HepG2 (cell line): ENCODE results near the gene TRPM1. TPM values are rescaled to one million over a fixed set of nuclear protein-coding genes. Genes with fewer than 3 reads are reported as not detected.

Experiments used
- ATAC-seq: fragments of 200-7000 bp; cut with Tn5 transposase; 3 replicates; pipeline ENCODE4 v1.9.1; 2020; ENCODE audit warnings: mild to moderate bottlenecking, moderate library complexity
- BruUV-seq: library from RNA; stranded (reverse); fragments of 400-500 nt; replicated peaks from 2 replicates; lab custom pipeline; 2021; lab: Mats Ljungman, UMichigan
- CTCF ChIA-PET: fragments of 300-600 bp; formaldehyde crosslinking; extraction: SDS; loops from one replicate; lab custom pipeline; 2021; ENCODE audit warnings: low total read pairs, inconsistent platforms, low intra/inter-chr PET ratio; lab: Yijun Ruan, JAX
- POLR2A ChIA-PET: fragments of 350-600 bp; sonication (Branson Sonifier 250); formaldehyde crosslinking; loops from one replicate; lab custom pipeline; 2020; ENCODE audit warnings: antibody characterized with exemption, inconsistent platforms; lab: Yijun Ruan, JAX
- DNase-seq: peaks from one replicate; pipeline ENCODE4 v3.0.0-alpha.2; 2015; ENCODE audit warnings: low spot score
- FAIRE-seq: peaks from 3 replicates; lab custom pipeline; 2011; peaks lifted over from hg19 to GRCh38; lab: Jason Lieb, UNC
- H2AFZ ChIP-seq: one replicate; pipeline ENCODE4 v1.6.1; 2011; ENCODE audit warnings: low read length, inconsistent platforms
- H3K27ac ChIP-seq: fragments of 300-600 bp; 3 replicates; pipeline ENCODE4 v1.8.0; 2011; ENCODE audit warnings: mixed run types, mild to moderate bottlenecking, mixed read lengths, low read length, inconsistent platforms; ENCODE audit not compliant: insufficient read depth; ENCODE audit errors: extremely low read length
- H3K27me3 ChIP-seq, 2 experiments: fragments of 200-600 bp in 1 of 2; 2 replicates in 1 of 2; 3 replicates in 1 of 2; pipeline versions ENCODE4 v1.6.0 to v1.8.0; 2011; ENCODE audit warnings: low read length in 2 of 2, mild to moderate bottlenecking in 2 of 2, moderate library complexity in 2 of 2, inconsistent platforms in 1 of 2; ENCODE audit not compliant: insufficient read depth in 2 of 2, control insufficient read depth in 1 of 2
- H3K36me3 ChIP-seq, 2 experiments: fragments of 200-600 bp in 1 of 2; replicated peaks in 1 of 2; 2 replicates in 1 of 2; 3 replicates in 1 of 2; pipeline versions ENCODE4 v1.5.1 to v1.8.0; 2011; ENCODE audit warnings: low read length in 2 of 2, inconsistent platforms in 1 of 2; ENCODE audit not compliant: insufficient read depth in 2 of 2, control insufficient read depth in 1 of 2
- H3K4me1 ChIP-seq: 2 replicates; pipeline ENCODE4 v1.5.1; 2012; ENCODE audit warnings: low read length, inconsistent platforms; ENCODE audit not compliant: insufficient read depth
- H3K4me2 ChIP-seq: 2 replicates; pipeline ENCODE4 v1.6.0; 2011; ENCODE audit warnings: low read depth, low read length, inconsistent platforms
- H3K4me3 ChIP-seq, 3 experiments: fragments of 200-600 bp in 1 of 3; sonication (generic), shearing (Covaris generic) in 1 of 3; replicated peaks in 1 of 3; 2 replicates each; pipeline ENCODE4 v1.5.1; 2011 to 2016; ENCODE audit warnings: low read length in 3 of 3, inconsistent platforms in 2 of 3, low read depth in 2 of 3, mild to moderate bottlenecking in 2 of 3, control low read depth in 1 of 3, mixed read lengths in 1 of 3; ENCODE audit not compliant: insufficient read depth in 1 of 3
- H3K79me2 ChIP-seq: one replicate; pipeline ENCODE4 v1.6.1; 2011; ENCODE audit warnings: low read length, inconsistent platforms; ENCODE audit not compliant: insufficient read depth
- H3K9ac ChIP-seq: 2 replicates; pipeline ENCODE4 v1.6.0; 2011; ENCODE audit warnings: mild to moderate bottlenecking, low read depth, low read length, inconsistent platforms; ENCODE audit not compliant: insufficient read depth
- H3K9me3 ChIP-seq: 2 replicates; pipeline ENCODE4 v1.5.1; 2012; ENCODE audit warnings: mild to moderate bottlenecking, low read length
- H4K20me1 ChIP-seq: 2 replicates; pipeline ENCODE4 v1.6.0; 2011; ENCODE audit warnings: inconsistent platforms, mild to moderate bottlenecking, low read length, moderate library complexity; ENCODE audit not compliant: insufficient read depth
- ATF7 ChIP-seq, 2 experiments: fragments of 450-650 bp in 1 of 2; sonication (generic) in 1 of 2; formaldehyde crosslinking in 1 of 2; IDR thresholded peaks; 2 replicates each; pipeline versions ENCODE4 v1.4.0 to v1.6.1; 2016 to 2020; ENCODE audit warnings: antibody characterized with exemption in 1 of 2, mild to moderate bottlenecking in 1 of 2, missing genetic modification reagents in 1 of 2
- ZNF101 ChIP-seq: sonication (generic); formaldehyde crosslinking; IDR thresholded peaks from 2 replicates; pipeline ENCODE4 v1.4.0; 2020; ENCODE audit warnings: mild to moderate bottlenecking, low read depth, missing genetic modification reagents, borderline replicate concordance
- ZNF121 ChIP-seq: sonication (generic); formaldehyde crosslinking; IDR thresholded peaks from 2 replicates; pipeline ENCODE4 v1.5.0; 2020; ENCODE audit warnings: mild to moderate bottlenecking, missing genetic modification reagents
- ZNF687 ChIP-seq: sonication (generic); formaldehyde crosslinking; IDR thresholded peaks from 2 replicates; pipeline ENCODE4 v1.5.1; 2020; ENCODE audit warnings: mild to moderate bottlenecking, missing genetic modification reagents, moderate library complexity
- WGBS: methylation state at CpG from one replicate; pipeline ENCODE4 v1.1.6; 2017; ENCODE audit warnings: low lambda C conversion rate; 5-methylcytosine and 5-hydroxymethylcytosine counted together
- in situ Hi-C: cut with HindIII; loops from 2 replicates; pipeline ENCODE4 v1.10.0; 2017; ENCODE audit warnings: low pct_unique_long_range_greater_than_20kb; ENCODE audit not compliant: extremely low pct_ligation_motif_present
- intact Hi-C: fragments of 100-400 bp; cut with micrococcal nuclease; formaldehyde crosslinking; loops from one replicate; pipeline ENCODE4 v1.10.0; 2022; ENCODE audit not compliant: unreplicated experiment
- polyA plus RNA-seq, 8 experiments: library from polyadenylated mRNA; depleted of rRNA in 3 of 8; stranded (reverse) in 7 of 8; unstranded in 1 of 8; fragments of >200 nt; fragmentation: Illumina TruSeq in 4 of 8; extraction: Trizol in 4 of 8; gene quantifications; 2 replicates each; pipeline versions ENCODE4 v1.2.1 to v1.2.3, GENCODE V29; 2011 to 2016; ENCODE audit warnings: low read depth in 4 of 8, missing spikeins in 1 of 8, mixed read lengths in 1 of 8; ENCODE audit not compliant: insufficient read depth in 1 of 8
- total RNA-seq, 5 experiments: library from RNA; depleted of rRNA; stranded (reverse); fragments of >200 nt; fragmentation: Illumina TruSeq; extraction: Trizol; gene quantifications; 2 replicates each; pipeline ENCODE4 v1.2.3, GENCODE V29; 2016; ENCODE audit warnings: low read depth in 1 of 5

TRPM1 gene
- total and polyA plus RNA-seq, 2 of the 13 experiments (the other 11 are each of a cell fraction or from before 2014, with no cell fraction given) = not detected

- no peak for ATAC-seq
- Histone ChIP-seq H3K4me2 (no peak overlapping the region), H3K36me3 (peaks cover 10 to 28% of the 10 kb centered on the region in 2 experiments), H3K4me3 (no peak overlapping the region), H3K9me3 (no peaks in the 10 kb centered on the region), H3K9ac (no peak overlapping the region), H4K20me1 (peaks cover 6% of the 10 kb centered on the region), H3K4me1 (peaks cover 8% of the 10 kb centered on the region), H3K79me2 (peaks cover 62% of the 10 kb centered on the region), H3K27ac (no peak overlapping the region), H2AFZ (no peak overlapping the region), H3K27me3 (no peaks in the 10 kb centered on the region)
- TF ChIP-seq ZNF121 (peak; percentile 49; the same call in 1 of the 2 replicates), ATF7 (IDR thresholded peaks at IDR 0.05) (no peak), ATF7 (CRISPR knock-in tag; IDR thresholded peaks at IDR 0.05) (no peak), ZNF687 (CRISPR knock-in tag) (no peak), ZNF101 (CRISPR knock-in tag) (no peak)
- no peak for FAIRE-seq
- intact Hi-C loops = no loop called here
- no TSS peak for BruUV-seq
- 98% methylated on average over 5 of the region's 5 CpGs for WGBS
- no peak for DNase-seq
- in situ Hi-C loops = loop anchor here (25.0 kb wide), 1 partner anchor 158 kb away; no protein-coding TSS in a partner anchor
- POLR2A ChIA-PET = interaction anchor here (1.2 kb wide), 1 partner anchor 9 kb away, joined by 3 read pairs; no protein-coding TSS in a partner anchor
- CTCF ChIA-PET = no interaction called here
These were observed 122.1 kb downstream of the TRPM1 start for GRCh38 chr15:30979457-30979856.
